Neutrophil (primary cell): ENCODE data around the gene RGS10.
A peak's percentile ranks its signal among the peaks of the same experiment; 100 is the strongest.

Experiments used
- H3K27ac ChIP-seq: fragments of 200-600 bp; sonication (generic); 2 replicates; pipeline ENCODE4 v1.5.1; 2016; ENCODE audit warnings: mild to moderate bottlenecking, moderate library complexity
- H3K27me3 ChIP-seq: fragments of 200-600 bp; sonication (generic); 2 replicates; pipeline ENCODE4 v1.6.0; 2016; ENCODE audit warnings: mild to moderate bottlenecking
- H3K36me3 ChIP-seq: fragments of 200-600 bp; sonication (generic); 2 replicates; pipeline ENCODE4 v1.5.1; 2017
- H3K4me1 ChIP-seq, 2 experiments: fragments of 200-600 bp in 1 of 2; sonication (generic) in 1 of 2; 1 replicate in 1 of 2; 2 replicates in 1 of 2; pipeline versions ENCODE4 v1.5.1 to v1.6.1; 2013 to 2016; ENCODE audit warnings: low read depth in 1 of 2, low read length in 1 of 2, mild to moderate bottlenecking in 1 of 2, moderate library complexity in 1 of 2; ENCODE audit not compliant: control insufficient read depth in 1 of 2, insufficient read depth in 1 of 2
- H3K4me3 ChIP-seq, 2 experiments: fragments of 200-600 bp in 1 of 2; sonication (generic) in 1 of 2; 1 replicate in 1 of 2; 2 replicates in 1 of 2; pipeline ENCODE4 v1.5.1; 2013 to 2016; ENCODE audit warnings: low read depth in 1 of 2, low read length in 1 of 2, mild to moderate bottlenecking in 1 of 2, moderate library complexity in 1 of 2
- H3K9me3 ChIP-seq: fragments of 200-600 bp; sonication (generic); 2 replicates; pipeline ENCODE4 v1.5.1; 2016
- TF ChIP-seq, protein P1 (sequence below): fragments of 200-600 bp; sonication (generic); IDR thresholded peaks from 2 replicates; pipeline ENCODE4 v1.5.1; 2016; ENCODE audit warnings: antibody characterized with exemption

RGS10 gene

DNA sequence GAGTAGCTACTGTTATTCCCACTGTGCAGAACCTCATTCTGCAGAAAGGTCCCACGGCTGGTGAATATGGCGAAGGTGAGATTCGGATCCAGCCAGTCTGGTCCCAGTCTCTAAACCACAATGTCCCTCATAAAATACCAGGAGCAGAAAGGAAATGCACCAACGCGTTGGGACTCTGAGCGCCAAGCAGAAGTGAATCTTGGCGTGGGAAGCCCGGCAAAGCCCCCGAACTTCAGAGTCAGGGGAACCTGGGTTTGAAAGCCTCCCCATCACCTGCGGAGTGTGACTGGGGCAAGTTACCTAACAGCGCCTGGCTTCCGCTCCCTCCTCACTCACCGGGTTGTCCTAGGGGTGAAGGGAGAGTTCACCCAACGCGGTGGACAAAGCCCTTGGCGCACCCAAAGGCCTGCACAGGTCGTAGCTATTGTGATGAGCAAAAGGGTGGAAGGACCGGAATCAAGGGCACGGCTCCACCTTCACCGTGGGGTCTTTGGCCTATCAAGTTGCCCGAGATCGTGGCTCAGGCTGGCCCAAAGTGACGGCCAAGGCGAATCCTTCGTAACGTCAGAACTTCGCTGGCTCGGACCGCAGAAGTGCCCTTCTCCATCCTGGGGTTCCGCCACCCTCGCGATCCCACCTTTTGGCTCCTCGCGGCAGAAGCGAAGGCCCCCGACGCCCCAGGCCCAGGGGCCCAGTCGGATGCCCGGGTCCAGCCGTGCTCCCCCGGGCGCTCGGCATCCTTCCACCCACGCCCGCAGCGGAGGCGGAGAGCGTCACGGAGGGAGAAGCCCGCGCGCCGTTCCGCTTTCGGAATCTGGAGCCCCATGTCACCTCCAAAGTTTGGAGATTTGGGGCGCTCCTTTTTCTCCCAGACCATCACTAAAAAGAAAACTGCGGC lies 811 bp downstream of the RGS10 start:
- H3K9me3 ChIP-seq = no peaks in the 10 kb centered on the region
- no peaks in the 10 kb centered on the region for H3K36me3 ChIP-seq
- peaks cover 20 to 26% of the 10 kb centered on the region in 2 experiments for H3K4me1 ChIP-seq
- TF ChIP-seq, protein P1, sequence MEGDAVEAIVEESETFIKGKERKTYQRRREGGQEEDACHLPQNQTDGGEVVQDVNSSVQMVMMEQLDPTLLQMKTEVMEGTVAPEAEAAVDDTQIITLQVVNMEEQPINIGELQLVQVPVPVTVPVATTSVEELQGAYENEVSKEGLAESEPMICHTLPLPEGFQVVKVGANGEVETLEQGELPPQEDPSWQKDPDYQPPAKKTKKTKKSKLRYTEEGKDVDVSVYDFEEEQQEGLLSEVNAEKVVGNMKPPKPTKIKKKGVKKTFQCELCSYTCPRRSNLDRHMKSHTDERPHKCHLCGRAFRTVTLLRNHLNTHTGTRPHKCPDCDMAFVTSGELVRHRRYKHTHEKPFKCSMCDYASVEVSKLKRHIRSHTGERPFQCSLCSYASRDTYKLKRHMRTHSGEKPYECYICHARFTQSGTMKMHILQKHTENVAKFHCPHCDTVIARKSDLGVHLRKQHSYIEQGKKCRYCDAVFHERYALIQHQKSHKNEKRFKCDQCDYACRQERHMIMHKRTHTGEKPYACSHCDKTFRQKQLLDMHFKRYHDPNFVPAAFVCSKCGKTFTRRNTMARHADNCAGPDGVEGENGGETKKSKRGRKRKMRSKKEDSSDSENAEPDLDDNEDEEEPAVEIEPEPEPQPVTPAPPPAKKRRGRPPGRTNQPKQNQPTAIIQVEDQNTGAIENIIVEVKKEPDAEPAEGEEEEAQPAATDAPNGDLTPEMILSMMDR = no peak
- H3K4me3 ChIP-seq = peak overlapping the region; percentile 41 to 63
- peaks cover 79% of the 10 kb centered on the region for H3K27me3 ChIP-seq
- peak overlapping the region; percentile 26 for H3K27ac ChIP-seq

DNA sequence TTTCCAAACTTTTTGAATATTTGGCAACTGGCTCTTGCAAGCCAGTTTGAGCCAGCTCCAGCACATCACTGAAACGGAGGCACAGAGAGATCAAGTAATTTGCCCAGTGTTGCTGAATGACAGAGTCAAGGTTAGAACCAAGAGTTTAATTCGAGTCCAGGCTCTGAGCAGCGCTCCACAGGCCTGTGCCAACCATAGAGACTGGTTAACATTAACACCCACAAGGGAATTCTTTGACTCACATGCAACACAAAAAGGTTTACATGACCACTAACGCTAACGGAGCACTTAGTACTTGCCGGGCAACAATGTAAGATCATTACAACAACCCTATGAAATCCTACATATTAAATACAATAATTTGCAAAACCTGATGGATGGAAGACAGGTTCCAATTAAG lies 1.5 kb downstream of the RGS10 start:
- no peak overlapping the region for H3K27ac ChIP-seq
- H3K4me3 ChIP-seq = peak overlapping the region in 1 of 2 experiments; percentile 63
- TF ChIP-seq, protein P1 = no peak
- H3K9me3 ChIP-seq = no peaks in the 10 kb centered on the region
- no peaks in the 10 kb centered on the region for H3K36me3 ChIP-seq
- H3K4me1 ChIP-seq = peaks cover 20 to 26% of the 10 kb centered on the region in 2 experiments
- peaks cover 75% of the 10 kb centered on the region for H3K27me3 ChIP-seq

DNA sequence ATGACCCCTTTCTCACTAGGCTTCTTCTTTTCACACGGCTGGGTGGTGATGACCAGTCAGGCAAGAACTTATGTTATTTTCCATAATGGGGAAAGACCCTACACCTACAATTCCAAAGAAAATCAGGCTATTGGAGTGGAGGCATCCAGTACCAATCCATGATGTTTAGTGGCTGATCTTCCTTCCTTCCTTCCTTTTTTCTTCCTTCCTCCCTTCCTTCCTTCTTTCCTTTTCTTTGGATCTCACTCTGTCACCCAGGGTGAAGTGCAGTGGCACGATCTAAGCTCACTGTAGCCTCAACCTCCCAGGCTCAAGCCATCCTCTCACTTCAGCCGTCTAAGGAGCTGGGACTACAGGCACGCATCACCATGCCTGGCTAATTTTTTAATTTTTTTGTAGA lies 2.5 kb downstream of the RGS10 start:
- H3K27me3 ChIP-seq = peaks cover 65% of the 10 kb centered on the region
- no peak overlapping the region for H3K27ac ChIP-seq
- no peak overlapping the region for H3K4me3 ChIP-seq
- TF ChIP-seq, protein P1 = no peak
- H3K9me3 ChIP-seq = no peaks in the 10 kb centered on the region
- peaks cover 20 to 26% of the 10 kb centered on the region in 2 experiments for H3K4me1 ChIP-seq
- no peaks in the 10 kb centered on the region for H3K36me3 ChIP-seq

DNA sequence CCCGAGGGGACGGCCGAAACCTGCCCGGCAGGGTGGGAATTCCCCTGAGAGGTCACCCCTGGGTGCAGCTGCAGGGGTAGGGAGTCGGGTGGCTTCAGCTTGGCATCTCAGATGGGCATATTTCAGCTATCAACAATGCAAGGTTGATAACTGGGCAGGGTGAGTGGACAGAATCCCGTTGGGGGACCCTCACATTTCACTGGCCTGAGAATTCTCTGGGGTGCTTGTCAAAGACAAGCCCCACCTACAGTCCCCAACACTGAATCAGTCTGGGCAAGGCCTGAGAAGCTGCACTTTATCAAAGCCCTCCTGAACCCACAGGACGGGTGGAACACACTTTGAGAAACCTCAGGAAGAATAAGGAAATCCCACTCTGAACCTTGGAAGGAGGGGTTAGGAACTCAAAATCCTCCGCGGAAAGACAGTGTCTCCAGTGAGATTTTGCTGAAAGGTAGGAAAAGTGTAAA lies 3.1 kb downstream of the RGS10 start:
- TF ChIP-seq, protein P1 = no peak
- Histone ChIP-seq H3K9me3 (no peaks in the 10 kb centered on the region), H3K4me1 (peaks cover 20 to 26% of the 10 kb centered on the region in 2 experiments), H3K27me3 (peaks cover 58% of the 10 kb centered on the region), H3K4me3 (no peak overlapping the region), H3K36me3 (no peaks in the 10 kb centered on the region), H3K27ac (no peak overlapping the region)

DNA sequence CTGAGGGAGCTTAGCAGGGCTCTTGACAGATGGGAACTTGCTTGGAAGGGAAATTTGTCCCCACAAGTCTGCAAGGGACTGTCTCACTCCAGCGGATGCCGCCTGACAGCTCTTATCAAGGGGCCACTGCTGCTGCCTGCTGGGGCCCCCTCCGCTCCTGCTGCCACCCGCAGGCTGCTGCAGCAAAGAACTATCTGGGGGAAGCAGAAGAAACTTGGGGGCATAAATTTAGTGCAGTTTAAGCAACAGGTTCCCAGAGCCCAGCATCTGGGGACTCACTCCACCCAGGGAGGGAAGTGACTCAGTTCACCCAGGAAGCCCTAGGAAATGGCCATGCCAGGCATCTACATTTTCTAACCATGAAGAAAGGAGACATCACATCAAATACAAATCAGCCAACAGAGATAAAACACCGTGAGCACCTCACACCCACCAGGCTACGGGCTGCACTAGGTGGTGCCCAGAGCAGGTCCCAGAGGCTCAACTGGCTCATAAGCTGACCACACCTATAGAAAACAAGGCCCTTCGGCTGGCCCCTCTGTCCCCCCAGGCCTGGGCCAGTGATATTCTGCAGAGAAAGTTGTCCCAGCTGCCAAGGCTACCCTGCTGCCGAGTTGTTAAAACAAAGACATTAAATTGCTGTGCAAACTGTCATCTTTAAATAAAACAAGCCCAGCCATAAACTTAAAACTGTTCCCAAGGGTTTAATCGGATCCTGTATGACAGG lies 3.7 kb downstream of the RGS10 start:
- H3K27me3 ChIP-seq = peaks cover 52% of the 10 kb centered on the region
- no peaks in the 10 kb centered on the region for H3K36me3 ChIP-seq
- TF ChIP-seq, protein P1 = no peak
- H3K4me1 ChIP-seq = peaks cover 20 to 26% of the 10 kb centered on the region in 2 experiments
- no peaks in the 10 kb centered on the region for H3K9me3 ChIP-seq
- no peak overlapping the region for H3K27ac ChIP-seq
- no peak overlapping the region for H3K4me3 ChIP-seq
